GM12878 (cell line): ENCODE measurements around the gene NTSR1. TPM values are rescaled to one million over a fixed set of nuclear protein-coding genes. Genes with fewer than 3 reads are reported as not detected.

ENCODE experiments used
- ATAC-seq: fragments of 200-7000 bp; cut with Tn5 transposase; 3 replicates; pipeline ENCODE4 v1.9.1; 2020; ENCODE audit warnings: mild to moderate bottlenecking, moderate library complexity
- BruUV-seq: library from RNA; stranded (reverse); fragments of 400-500 nt; replicated peaks from 2 replicates; lab custom pipeline; 2021; lab: Mats Ljungman, UMichigan
- CTCF ChIA-PET: fragments of 300-600 bp; sonication (Branson Sonifier 250); formaldehyde crosslinking; extraction: SDS; loops from one replicate; lab custom pipeline; 2021; ENCODE audit warnings: inconsistent platforms; lab: Yijun Ruan, JAX
- POLR2A ChIA-PET: fragments of 350-600 bp; formaldehyde crosslinking; extraction: SDS; loops from one replicate; lab custom pipeline; 2021; ENCODE audit warnings: inconsistent platforms; lab: Charles Lee
- RAD21 ChIA-PET: fragments of 300-600 bp; sonication (Branson Sonifier 250); formaldehyde crosslinking; loops from one replicate; lab custom pipeline; 2023; ENCODE audit warnings: antibody characterized with exemption; ENCODE audit not compliant: unreplicated experiment; lab: Charles Lee
- SMC1A ChIA-PET: fragments of 300-600 bp; sonication (Branson Sonifier 250); formaldehyde crosslinking; loops from one replicate; lab custom pipeline; 2023; ENCODE audit not compliant: unreplicated experiment, uncharacterized antibody; lab: Charles Lee
- DNase-seq: peaks from one replicate; pipeline ENCODE4 v3.0.0-alpha.2; 2011; ENCODE audit warnings: low read depth, low spot score
- FAIRE-seq: peaks from 3 replicates; lab custom pipeline; 2011; peaks lifted over from hg19 to GRCh38; lab: Jason Lieb, UNC
- H2AFZ ChIP-seq: 2 replicates; pipeline ENCODE4 v1.6.0; 2011; ENCODE audit warnings: low read depth, low read length, control low read depth; ENCODE audit not compliant: control insufficient read depth
- H3K27ac ChIP-seq: 2 replicates; pipeline ENCODE4 v1.5.1; 2011; ENCODE audit warnings: control low read depth; ENCODE audit not compliant: control insufficient read depth, insufficient read depth
- H3K27me3 ChIP-seq, 2 experiments: replicated peaks in 1 of 2; 2 replicates each; pipeline versions ENCODE4 v1.6.0 to v1.6.1; 2011; ENCODE audit warnings: low read length in 1 of 2; ENCODE audit not compliant: control insufficient read depth in 2 of 2, insufficient read depth in 2 of 2
- H3K36me3 ChIP-seq, 2 experiments: 2 replicates each; pipeline ENCODE4 v1.5.1; 2011; ENCODE audit warnings: low read length in 1 of 2; ENCODE audit not compliant: control insufficient read depth in 2 of 2, insufficient read depth in 2 of 2
- H3K4me1 ChIP-seq: 2 replicates; pipeline ENCODE4 v1.6.1; 2011; ENCODE audit warnings: mild to moderate bottlenecking, low read length, moderate library complexity, mixed read lengths; ENCODE audit not compliant: control insufficient read depth, insufficient read depth
- H3K4me2 ChIP-seq: 2 replicates; pipeline ENCODE4 v1.6.0; 2011; ENCODE audit warnings: control low read depth; ENCODE audit not compliant: control insufficient read depth, insufficient read depth
- H3K4me3 ChIP-seq: fragments of 200-600 bp; sonication (generic); 2 replicates; pipeline ENCODE4 v1.5.1; 2016
- H3K79me2 ChIP-seq: 2 replicates; pipeline ENCODE4 v1.6.0; 2011; ENCODE audit warnings: low read length; ENCODE audit not compliant: control insufficient read depth, insufficient read depth
- H3K9ac ChIP-seq: 2 replicates; pipeline ENCODE4 v1.8.0; 2011; ENCODE audit warnings: low read length, control low read depth, mixed read lengths; ENCODE audit not compliant: control insufficient read depth, insufficient read depth
- H3K9me3 ChIP-seq: replicated peaks from 3 replicates; pipeline ENCODE4 v1.5.1; 2011; ENCODE audit warnings: mild to moderate bottlenecking, low read length; ENCODE audit not compliant: control insufficient read depth, insufficient read depth
- H4K20me1 ChIP-seq: 2 replicates; pipeline ENCODE4 v1.6.0; 2011; ENCODE audit not compliant: control insufficient read depth, insufficient read depth
- CBX5 ChIP-seq: sonication (generic); IDR thresholded peaks from 2 replicates; pipeline ENCODE4 v1.6.1; 2016; ENCODE audit warnings: low read depth, moderate library complexity, mild to moderate bottlenecking, inconsistent platforms
- EZH2 ChIP-seq: IDR thresholded peaks from 2 replicates; pipeline ENCODE4 v1.6.1; 2012; ENCODE audit warnings: low read depth, mild to moderate bottlenecking, control low read depth, inconsistent platforms, low read length, borderline replicate concordance; ENCODE audit not compliant: control insufficient read depth
- JUNB ChIP-seq: IDR thresholded peaks from 2 replicates; pipeline ENCODE4 v1.6.1; 2016; ENCODE audit warnings: antibody characterized with exemption, mild to moderate bottlenecking
- MLLT1 ChIP-seq: fragments of 450-650 bp; IDR thresholded peaks from 2 replicates; pipeline ENCODE4 v1.6.1; 2016; ENCODE audit warnings: mild to moderate bottlenecking
- MTA3 ChIP-seq: IDR thresholded peaks from 2 replicates; pipeline ENCODE4 v1.6.1; 2012; ENCODE audit warnings: low read length, inconsistent platforms, borderline replicate concordance
- NR2C1 ChIP-seq: fragments of 450-650 bp; IDR thresholded peaks from 2 replicates; pipeline ENCODE4 v1.6.1; 2017; ENCODE audit warnings: antibody characterized with exemption, mild to moderate bottlenecking, moderate library complexity
- PAX5 ChIP-seq: IDR thresholded peaks from 2 replicates; pipeline ENCODE4 v1.6.1; 2011; ENCODE audit warnings: low read depth, low read length, borderline replicate concordance
- RAD51 ChIP-seq: fragments of 450-650 bp; IDR thresholded peaks from 2 replicates; pipeline ENCODE4 v1.6.1; 2016; ENCODE audit warnings: moderate library complexity, mild to moderate bottlenecking, inconsistent platforms
- RCOR1 ChIP-seq: conservative IDR thresholded peaks from 2 replicates; pipeline ENCODE4 v1.6.1; 2012; ENCODE audit warnings: low read depth, low read length, improper control_type of control experiment
- SMC3 ChIP-seq: IDR thresholded peaks from 2 replicates; pipeline ENCODE4 v1.6.1; 2011; ENCODE audit warnings: low read length, improper control_type of control experiment, borderline replicate concordance
- USF2 ChIP-seq: IDR thresholded peaks from 2 replicates; pipeline ENCODE4 v1.6.1; 2011; ENCODE audit warnings: low read depth, low read length, improper control_type of control experiment, borderline replicate concordance
- ZBTB11 ChIP-seq: fragments of 450-650 bp; formaldehyde crosslinking; IDR thresholded peaks from 2 replicates; pipeline ENCODE4 v1.5.0; 2022; ENCODE audit warnings: mild to moderate bottlenecking, missing genetic modification characterization
- ZNF207 ChIP-seq: fragments of 450-650 bp; IDR thresholded peaks from 2 replicates; pipeline ENCODE4 v1.6.1; 2014; ENCODE audit warnings: antibody characterized with exemption, mild to moderate bottlenecking, borderline replicate concordance
- ZZZ3 ChIP-seq: IDR thresholded peaks from 2 replicates; pipeline ENCODE4 v1.6.1; 2011; ENCODE audit warnings: low read depth; ENCODE audit not compliant: control insufficient read depth, insufficient read length
- WGBS: methylation state at CpG from one replicate; pipeline ENCODE4 v1.1.6; 2016; ENCODE audit warnings: low lambda C conversion rate; ENCODE audit not compliant: insufficient replicate concordance, insufficient coverage; ENCODE audit errors: missing lambda C conversion rate; 5-methylcytosine and 5-hydroxymethylcytosine counted together
- in situ Hi-C: fragments of 300-500 bp; cut with MboI; formaldehyde crosslinking; loops from 9 replicates; pipeline ENCODE4 v1.14.3; 2018; ENCODE audit warnings: mixed read lengths
- intact Hi-C: fragments of 100-400 bp; cut with micrococcal nuclease; formaldehyde crosslinking; loops from one replicate; pipeline ENCODE4 v1.14.2; 2022; ENCODE audit not compliant: unreplicated experiment
- polyA plus RNA-seq, 11 experiments: library from polyadenylated mRNA; depleted of rRNA in 4 of 11; unstranded in 6 of 11; stranded (reverse) in 5 of 11; fragments of >200 nt; fragmentation: Nextera tagmentation in 4 of 11; fragmentation: Illumina TruSeq in 1 of 11; extraction: Ambion mirVana in 4 of 11; extraction: Trizol in 1 of 11; gene quantifications; 1 replicate in 1 of 11; 2 replicates in 10 of 11; pipeline versions ENCODE4 v1.2.1 to v1.2.3, GENCODE V29; 2011 to 2016; ENCODE audit warnings: inconsistent platforms in 2 of 11, missing spikeins in 2 of 11, low read depth in 1 of 11
- total RNA-seq, 4 experiments: library from RNA; depleted of rRNA in 3 of 4; stranded (reverse); fragments of >200 nt in 3 of 4; fragmentation: Illumina TruSeq in 1 of 4; extraction: Trizol in 1 of 4; gene quantifications; 2 replicates each; pipeline versions ENCODE4 v1.2.1 to v1.2.3, GENCODE V29; 2013 to 2021
- TF ChIP-seq, protein P1 (sequence below): fragments of 450-650 bp; IDR thresholded peaks from 2 replicates; pipeline ENCODE4 v1.6.1; 2017; ENCODE audit warnings: mild to moderate bottlenecking, low read depth, inconsistent platforms; ENCODE audit not compliant: poor library complexity, severe bottlenecking

Gene NTSR1
- total and polyA plus RNA-seq, 10 of the 15 experiments (the other 5 are each of a cell fraction or from before 2014, with no cell fraction given) = not detected

- no peaks in the 10 kb centered on the region for H3K79me2 ChIP-seq
- no peak overlapping the region for H3K27ac ChIP-seq
- ChIA-PET SMC1A (no interaction called here), RAD21 (no interaction called here)
- BruUV-seq = no TSS peak
- H3K9ac ChIP-seq = no peak overlapping the region
- no peak overlapping the region for H2AFZ ChIP-seq
- no peak overlapping the region for H3K4me2 ChIP-seq
- no peaks in the 10 kb centered on the region for H3K4me1 ChIP-seq
- ATAC-seq = no peak
- H4K20me1 ChIP-seq = no peaks in the 10 kb centered on the region
- H3K27me3 ChIP-seq = peaks cover 0 to 6% of the 10 kb centered on the region in 2 experiments; a peak in 3 of 4 replicates
- no peak for TF ChIP-seq NR2C1
- TF ChIP-seq ZNF207 = no peak
- TF ChIP-seq CBX5 = no peak
- TF ChIP-seq JUNB = no peak
- TF ChIP-seq PAX5 = no peak
- TF ChIP-seq USF2 = no peak
- no peak for TF ChIP-seq ZBTB11
- no peak for TF ChIP-seq SMC3
- TF ChIP-seq MTA3 = no peak
- no peak for TF ChIP-seq RCOR1
- TF ChIP-seq ZZZ3 = no peak
- no peak for TF ChIP-seq EZH2
- TF ChIP-seq RAD51 = no peak
- no peak for TF ChIP-seq MLLT1
- TF ChIP-seq, protein P1, sequence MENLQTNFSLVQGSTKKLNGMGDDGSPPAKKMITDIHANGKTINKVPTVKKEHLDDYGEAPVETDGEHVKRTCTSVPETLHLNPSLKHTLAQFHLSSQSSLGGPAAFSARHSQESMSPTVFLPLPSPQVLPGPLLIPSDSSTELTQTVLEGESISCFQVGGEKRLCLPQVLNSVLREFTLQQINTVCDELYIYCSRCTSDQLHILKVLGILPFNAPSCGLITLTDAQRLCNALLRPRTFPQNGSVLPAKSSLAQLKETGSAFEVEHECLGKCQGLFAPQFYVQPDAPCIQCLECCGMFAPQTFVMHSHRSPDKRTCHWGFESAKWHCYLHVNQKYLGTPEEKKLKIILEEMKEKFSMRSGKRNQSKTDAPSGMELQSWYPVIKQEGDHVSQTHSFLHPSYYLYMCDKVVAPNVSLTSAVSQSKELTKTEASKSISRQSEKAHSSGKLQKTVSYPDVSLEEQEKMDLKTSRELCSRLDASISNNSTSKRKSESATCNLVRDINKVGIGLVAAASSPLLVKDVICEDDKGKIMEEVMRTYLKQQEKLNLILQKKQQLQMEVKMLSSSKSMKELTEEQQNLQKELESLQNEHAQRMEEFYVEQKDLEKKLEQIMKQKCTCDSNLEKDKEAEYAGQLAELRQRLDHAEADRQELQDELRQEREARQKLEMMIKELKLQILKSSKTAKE = no peak
- TF ChIP-seq, all 136 proteins: peak for 0
- in situ Hi-C loops (no loop called here), intact Hi-C loops (no loop called here)
- Histone ChIP-seq H3K9me3 (no peaks in the 10 kb centered on the region), H3K36me3 (no peaks in the 10 kb centered on the region), H3K4me3 (no peak overlapping the region)
- ChIA-PET CTCF (no interaction called here), POLR2A (no interaction called here)
- DNase-seq (no peak), FAIRE-seq (no peak)
- WGBS = 19% methylated on average over 11 of the region's 11 CpGs
Measured at GRCh38 chr20:62702013-62702300, 6.7 kb upstream of the NTSR1 start.
